ENCODE data around the gene PLEKHD1. TPM values are rescaled to one million over a fixed set of nuclear protein-coding genes. Genes with fewer than 3 reads are reported as not detected.
"Not testable (repeated sequence)": the region's sequence is repeated elsewhere in the genome, so short reads cannot be mapped to it uniquely, and the experiment has no call there.

The PLEKHD1 gene
- total RNA-seq, 4 donors from 2014 or later, result 0.19 TPM; not detected in 3

DNA sequence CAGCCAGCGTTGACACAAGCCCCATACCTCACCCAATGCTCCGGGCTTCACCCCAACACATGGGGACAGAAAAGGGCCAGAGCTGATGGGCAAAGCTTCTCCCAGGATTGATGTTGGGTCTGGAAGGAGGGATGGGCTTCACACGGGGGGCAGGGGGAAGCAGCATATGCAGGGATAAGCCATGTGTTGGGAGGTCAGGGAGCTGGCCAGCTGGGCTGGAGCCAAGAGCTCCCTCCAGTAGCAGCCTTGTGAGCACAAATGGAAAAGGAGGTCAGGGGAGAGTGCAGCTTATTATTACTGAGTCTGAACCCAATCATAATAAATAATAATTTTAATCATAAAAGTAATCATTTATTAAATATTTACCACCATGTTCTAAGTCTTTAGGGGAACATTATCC is 9.3 kb downstream of the PLEKHD1 start:
- peaks cover 0 to 4% (median 0%) of the 10 kb centered on the region in 4 donors for H3K27me3 ChIP-seq
- WGBS, 2 donors, result 33% methylated on average over 1 of the region's 3 CpGs; no CpG with 5 or more reads in 1 of the 2 donors
- no peak overlapping the region for H3K4me3 ChIP-seq
- DNase-seq, result no peak
- no peaks in the 10 kb centered on the region for H3K36me3 ChIP-seq
- no peaks in the 10 kb centered on the region for H3K9me3 ChIP-seq
- intact Hi-C loops (cut with DNase I), result no loop called here
- H3K4me1 ChIP-seq, result no peaks in the 10 kb centered on the region
- no peak overlapping the region for H3K27ac ChIP-seq
- TF ChIP-seq POLR2A (IDR thresholded peaks at IDR 0.05), result no peak
- TF ChIP-seq, protein P1, sequence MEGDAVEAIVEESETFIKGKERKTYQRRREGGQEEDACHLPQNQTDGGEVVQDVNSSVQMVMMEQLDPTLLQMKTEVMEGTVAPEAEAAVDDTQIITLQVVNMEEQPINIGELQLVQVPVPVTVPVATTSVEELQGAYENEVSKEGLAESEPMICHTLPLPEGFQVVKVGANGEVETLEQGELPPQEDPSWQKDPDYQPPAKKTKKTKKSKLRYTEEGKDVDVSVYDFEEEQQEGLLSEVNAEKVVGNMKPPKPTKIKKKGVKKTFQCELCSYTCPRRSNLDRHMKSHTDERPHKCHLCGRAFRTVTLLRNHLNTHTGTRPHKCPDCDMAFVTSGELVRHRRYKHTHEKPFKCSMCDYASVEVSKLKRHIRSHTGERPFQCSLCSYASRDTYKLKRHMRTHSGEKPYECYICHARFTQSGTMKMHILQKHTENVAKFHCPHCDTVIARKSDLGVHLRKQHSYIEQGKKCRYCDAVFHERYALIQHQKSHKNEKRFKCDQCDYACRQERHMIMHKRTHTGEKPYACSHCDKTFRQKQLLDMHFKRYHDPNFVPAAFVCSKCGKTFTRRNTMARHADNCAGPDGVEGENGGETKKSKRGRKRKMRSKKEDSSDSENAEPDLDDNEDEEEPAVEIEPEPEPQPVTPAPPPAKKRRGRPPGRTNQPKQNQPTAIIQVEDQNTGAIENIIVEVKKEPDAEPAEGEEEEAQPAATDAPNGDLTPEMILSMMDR (IDR thresholded peaks at IDR 0.05), result no peak

DNA sequence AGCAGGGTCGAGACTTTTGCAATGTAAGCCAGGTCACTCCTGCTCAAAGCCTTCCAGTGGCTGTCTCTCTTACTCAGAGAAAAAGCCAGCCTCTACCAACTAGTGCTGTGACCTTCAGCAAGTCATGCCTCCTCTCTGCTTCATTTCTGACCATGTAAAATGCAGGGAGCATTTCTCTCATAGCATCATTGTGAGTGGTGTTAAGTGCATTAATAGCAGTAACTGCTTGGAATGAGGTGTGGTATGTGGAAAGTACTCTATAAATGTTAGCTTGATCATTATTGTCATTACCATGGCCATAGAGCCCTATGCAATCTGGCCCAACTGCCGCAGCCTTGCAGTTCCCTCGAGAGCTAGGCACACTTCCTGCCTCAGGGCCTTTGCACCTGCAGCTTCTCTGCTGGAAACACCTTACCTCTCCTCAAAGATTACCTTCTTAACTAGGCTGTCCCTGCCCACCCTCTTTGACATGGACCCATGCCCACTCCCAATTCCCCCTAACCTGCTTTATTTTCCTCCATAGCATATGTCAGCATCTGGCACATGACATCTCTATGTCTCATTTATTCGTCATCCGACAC is 10.9 kb downstream of the PLEKHD1 start:
- H3K27me3 ChIP-seq, result peaks cover 0 to 9% (median 0%) of the 10 kb centered on the region in 4 donors
- no peak overlapping the region for H3K4me3 ChIP-seq
- TF ChIP-seq POLR2A (IDR thresholded peaks at IDR 0.05), result no peak
- TF ChIP-seq, protein P1 (IDR thresholded peaks at IDR 0.05), result no peak
- intact Hi-C loops (cut with DNase I), result no loop called here
- no peaks in the 10 kb centered on the region for H3K36me3 ChIP-seq
- H3K4me1 ChIP-seq, result no peaks in the 10 kb centered on the region
- H3K27ac ChIP-seq, result no peak overlapping the region
- no peak for DNase-seq
- WGBS, 2 donors, result 94 to 96% methylated on average over 4 to 5 of the region's 5 CpGs
- H3K9me3 ChIP-seq, result no peaks in the 10 kb centered on the region

DNA sequence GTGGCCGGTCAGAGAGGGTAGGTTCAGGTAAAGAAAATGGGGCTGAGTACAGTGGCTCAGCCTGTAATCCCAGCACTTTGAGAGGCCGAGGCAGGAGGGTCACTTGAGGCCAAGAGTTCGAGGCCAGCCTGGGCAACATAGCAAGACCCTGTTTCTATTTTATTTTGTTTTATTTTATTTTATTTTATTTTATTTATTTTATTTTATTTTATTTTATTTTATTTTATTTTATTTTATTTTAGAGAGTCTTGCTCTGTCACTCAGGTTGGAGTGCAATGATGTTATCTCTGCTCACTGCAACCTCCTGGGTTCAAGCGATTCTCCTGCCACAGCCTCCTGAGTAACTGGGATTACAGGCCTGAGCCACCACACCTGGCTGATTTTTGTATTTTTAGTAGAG is 13.3 kb downstream of the PLEKHD1 start:
- H3K27me3 ChIP-seq; H3K9me3 ChIP-seq; H3K36me3 ChIP-seq; H3K4me3 ChIP-seq; DNase-seq; H3K27ac ChIP-seq; intact Hi-C loops (cut with DNase I): not testable (repeated sequence)
- H3K4me1 ChIP-seq, result peaks cover 0 to 12% (median 0%) of the 10 kb centered on the region in 3 donors
- 90 to 100% methylated on average over 4 of the region's 4 CpGs for WGBS, 2 donors

DNA sequence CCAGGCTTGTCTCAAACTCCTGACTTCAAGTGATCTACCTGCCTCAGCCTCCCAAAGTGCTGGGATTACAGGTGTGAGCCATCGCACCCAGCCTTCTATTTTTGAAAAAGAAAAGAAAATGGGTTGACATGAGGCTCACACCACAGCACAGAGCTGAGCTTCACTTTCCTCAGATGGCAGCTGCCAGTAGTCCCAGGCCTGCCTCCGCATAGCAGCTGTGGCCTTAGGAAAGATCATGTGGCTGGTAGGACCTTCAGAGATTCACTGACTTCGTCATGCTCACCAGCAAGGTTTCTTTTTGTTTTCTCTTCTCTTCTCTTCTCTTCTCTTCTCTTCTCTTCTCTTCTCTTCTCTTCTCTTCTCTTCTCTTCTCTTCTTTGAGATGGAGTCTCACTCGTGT is 13.8 kb downstream of the PLEKHD1 start:
- 87 to 94% methylated on average over 3 to 4 of the region's 4 CpGs for WGBS, 2 donors
- H3K36me3 ChIP-seq; intact Hi-C loops (cut with DNase I); H3K27ac ChIP-seq; H3K9me3 ChIP-seq; H3K4me3 ChIP-seq; H3K27me3 ChIP-seq; DNase-seq: not testable (repeated sequence)
- peaks cover 0 to 16% (median 0%) of the 10 kb centered on the region in 3 donors for H3K4me1 ChIP-seq

DNA sequence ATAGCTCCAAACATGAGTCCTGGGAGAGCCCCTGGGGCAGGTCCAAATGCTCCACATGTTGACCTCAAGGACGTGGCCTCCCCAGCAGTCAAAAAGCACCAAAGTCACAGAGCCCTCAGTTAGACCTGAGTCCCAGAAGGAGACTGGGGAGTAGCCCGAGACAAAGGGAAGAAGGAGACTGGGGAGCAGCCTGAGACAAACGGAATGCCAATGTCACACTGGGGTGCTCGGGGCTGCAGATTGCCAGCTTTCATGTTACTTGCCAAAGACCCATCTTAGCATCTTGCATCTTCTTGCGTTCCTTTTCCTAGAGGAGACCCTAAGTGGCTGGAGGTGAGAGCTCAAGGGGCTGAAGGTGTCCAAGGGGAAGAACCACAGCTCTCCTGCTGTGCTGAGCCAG is 14.9 kb downstream of the PLEKHD1 start:
- intact Hi-C loops (cut with DNase I), result no loop called here
- Histone ChIP-seq H3K4me1 (peaks cover 0 to 17% (median 0%) of the 10 kb centered on the region in 3 donors), H3K4me3 (no peak overlapping the region), H3K27me3 (peaks cover 0 to 9% (median 0%) of the 10 kb centered on the region in 4 donors), H3K36me3 (no peaks in the 10 kb centered on the region), H3K9me3 (no peaks in the 10 kb centered on the region), H3K27ac (no peak overlapping the region)
- TF ChIP-seq, protein P1 (IDR thresholded peaks at IDR 0.05), result no peak
- no peak for TF ChIP-seq POLR2A (IDR thresholded peaks at IDR 0.05)
- WGBS, 2 donors, result 75 to 100% methylated on average over 3 to 5 of the region's 5 CpGs
- DNase-seq, result no peak

DNA sequence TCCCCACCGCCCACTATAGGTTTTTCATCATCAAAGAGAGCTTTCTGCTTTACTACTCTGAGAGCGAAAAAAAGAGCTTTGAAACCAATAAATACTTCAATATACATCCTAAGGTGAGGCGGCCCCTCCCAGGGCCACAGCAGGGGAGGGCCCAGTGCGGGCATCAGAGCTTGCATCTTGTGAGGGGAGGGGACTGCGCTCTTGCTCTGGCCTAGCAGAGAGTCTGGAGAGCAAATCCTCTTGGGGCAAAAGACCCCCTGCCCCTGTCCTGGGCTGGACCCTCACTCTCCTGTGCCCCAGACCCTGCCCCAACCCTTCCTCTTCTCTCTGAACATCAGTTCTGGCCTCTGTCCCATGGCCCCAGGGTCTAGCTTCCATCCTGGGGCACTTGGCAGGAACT is 15.6 kb downstream of the PLEKHD1 start:
- Histone ChIP-seq H3K4me3 (no peak overlapping the region), H3K36me3 (no peaks in the 10 kb centered on the region), H3K4me1 (peaks cover 0 to 17% (median 0%) of the 10 kb centered on the region in 3 donors), H3K27ac (no peak overlapping the region), H3K9me3 (no peaks in the 10 kb centered on the region), H3K27me3 (peaks cover 0 to 9% (median 0%) of the 10 kb centered on the region in 4 donors)
- WGBS, 2 donors, result 92% methylated on average over 2 of the region's 5 CpGs; no CpG with 5 or more reads in 1 of the 2 donors
- TF ChIP-seq, protein P1 (IDR thresholded peaks at IDR 0.05), result no peak
- no peak for TF ChIP-seq POLR2A (IDR thresholded peaks at IDR 0.05)
- DNase-seq, result no peak
- intact Hi-C loops (cut with DNase I), result no loop called here

Data from esophagus squamous epithelium (tissue), 5 donors.